HCT116 (cell line): ENCODE results near the gene CFB. TPM values are rescaled to one million over a fixed set of nuclear protein-coding genes. Genes with fewer than 3 reads are reported as not detected.

Experiments
- ATAC-seq: fragments of 200-7000 bp; cut with Tn5 transposase; 2 replicates; pipeline ENCODE4 v1.9.1; 2020; ENCODE audit warnings: mild to moderate bottlenecking, moderate library complexity
- BruUV-seq: library from RNA; stranded (reverse); fragments of 400-500 nt; replicated peaks from 2 replicates; lab custom pipeline; 2021; lab: Mats Ljungman, UMichigan
- CTCF ChIA-PET: fragments of 300-600 bp; sonication (Branson Sonifier 250); formaldehyde crosslinking; loops from one replicate; lab custom pipeline; 2021; ENCODE audit warnings: antibody characterized with exemption; lab: Charles Lee
- POLR2A ChIA-PET: fragments of 300-600, 350-600 bp; sonication (Branson Sonifier 250); formaldehyde crosslinking; loops from one replicate; lab custom pipeline; 2021; ENCODE audit warnings: antibody characterized with exemption; lab: Charles Lee
- RAD21 ChIA-PET, 2 experiments: fragments of 300-600 bp; sonication (Branson Sonifier 250); formaldehyde crosslinking; loops; one replicate each; lab custom pipeline; 2023; ENCODE audit warnings: low total read pairs in 2 of 2; ENCODE audit not compliant: uncharacterized antibody in 2 of 2, unreplicated experiment in 2 of 2, low non-redundant PET in 1 of 2; lab: Charles Lee
- DNase-seq: peaks from one replicate; pipeline ENCODE4 v3.0.0-alpha.2; 2010; ENCODE audit warnings: low read depth, low spot score
- H2AFZ ChIP-seq: fragments of 200-600 bp; shearing (Covaris generic), sonication (generic); 2 replicates; pipeline ENCODE4 v1.6.1; 2017; ENCODE audit warnings: low read depth, mixed run types, mixed read lengths, antibody characterized with exemption, low read length; ENCODE audit not compliant: poor library complexity, severe bottlenecking
- H3K27ac ChIP-seq: 2 replicates; pipeline ENCODE4 v1.5.1; 2012; ENCODE audit warnings: low read depth, low read length
- H3K27me3 ChIP-seq: fragments of 200-600 bp; sonication (generic); 2 replicates; pipeline ENCODE4 v1.6.1; 2016; ENCODE audit warnings: mixed run types, low read length, mixed read lengths; ENCODE audit not compliant: insufficient read depth
- H3K36me3 ChIP-seq, 2 experiments: fragments of 200-500 bp in 1 of 2; fragments of 200-600 bp in 1 of 2; sonication (Bioruptor generic) in 1 of 2; sonication (generic) in 1 of 2; 2 replicates each; pipeline versions ENCODE4 v1.5.1 to v1.6.1; 2014 to 2016; ENCODE audit warnings: low read length in 2 of 2, inconsistent platforms in 1 of 2, mixed read lengths in 1 of 2, mixed run types in 1 of 2; ENCODE audit not compliant: insufficient read depth in 2 of 2, control insufficient read depth in 1 of 2
- H3K4me1 ChIP-seq, 2 experiments: fragments of 200-600 bp in 1 of 2; sonication (generic) in 1 of 2; 2 replicates each; pipeline versions ENCODE4 v1.5.1 to v1.6.1; 2012 to 2017; ENCODE audit warnings: low read length in 2 of 2, inconsistent platforms in 1 of 2, mild to moderate bottlenecking in 1 of 2, mixed read lengths in 1 of 2, mixed run types in 1 of 2, moderate library complexity in 1 of 2; ENCODE audit not compliant: insufficient read depth in 2 of 2, control insufficient read depth in 1 of 2
- H3K4me2 ChIP-seq: fragments of 200-600 bp; sonication (generic); 2 replicates; pipeline ENCODE4 v1.6.1; 2017; ENCODE audit warnings: mixed run types, low read length, mixed read lengths
- H3K4me3 ChIP-seq, 2 experiments: fragments of 200-600 bp in 1 of 2; sonication (generic) in 1 of 2; replicated peaks in 1 of 2; 2 replicates each; pipeline ENCODE4 v1.5.1; 2011 to 2016; ENCODE audit warnings: low read length in 2 of 2, control low read depth in 1 of 2, low read depth in 1 of 2, mild to moderate bottlenecking in 1 of 2, mixed read lengths in 1 of 2, mixed run types in 1 of 2
- H3K79me2 ChIP-seq: fragments of 200-600 bp; sonication (generic); 2 replicates; pipeline ENCODE4 v1.6.1; 2017; ENCODE audit warnings: mild to moderate bottlenecking, mixed run types, low read length, moderate library complexity, mixed read lengths; ENCODE audit not compliant: insufficient read depth
- H3K9ac ChIP-seq: fragments of 200-600 bp; sonication (generic); 2 replicates; pipeline ENCODE4 v1.6.1; 2016; ENCODE audit warnings: low read length, mixed read lengths
- H3K9me2 ChIP-seq: fragments of 200-600 bp; sonication (generic), shearing (Covaris generic); 2 replicates; pipeline ENCODE4 v1.6.1; 2017; ENCODE audit warnings: mixed run types, mild to moderate bottlenecking, moderate library complexity; ENCODE audit not compliant: insufficient read depth
- H3K9me3 ChIP-seq, 2 experiments: fragments of 200-500 bp in 1 of 2; fragments of 200-600 bp in 1 of 2; sonication (Bioruptor generic) in 1 of 2; sonication (generic) in 1 of 2; 2 replicates each; pipeline ENCODE4 v1.6.1; 2014 to 2017; ENCODE audit warnings: low read length in 2 of 2, mixed read lengths in 2 of 2, inconsistent platforms in 1 of 2, low read depth in 1 of 2, mild to moderate bottlenecking in 1 of 2, mixed run types in 1 of 2, moderate library complexity in 1 of 2; ENCODE audit not compliant: control insufficient read depth in 1 of 2, insufficient read depth in 1 of 2
- H4K20me1 ChIP-seq: fragments of 200-600 bp; sonication (generic), shearing (Covaris generic); 2 replicates; pipeline ENCODE4 v1.6.1; 2017; ENCODE audit warnings: mixed run types, mild to moderate bottlenecking, moderate library complexity; ENCODE audit not compliant: insufficient read depth
- ATF3 ChIP-seq: IDR thresholded peaks from 2 replicates; pipeline ENCODE4 v1.6.1; 2012
- CBX3 ChIP-seq: IDR thresholded peaks from 2 replicates; pipeline ENCODE4 v1.6.1; 2012; ENCODE audit warnings: low read depth
- CTCF ChIP-seq, 3 experiments: fragments of 200-600 bp in 1 of 3; sonication (generic) in 1 of 3; IDR thresholded peaks in 2 of 3; conservative IDR thresholded peaks in 1 of 3; 2 replicates each; pipeline ENCODE4 v1.5.1; 2012 to 2017; ENCODE audit warnings: low read depth in 2 of 3, low read length in 2 of 3, antibody characterized with exemption in 1 of 3, borderline replicate concordance in 1 of 3, control low read depth in 1 of 3, mild to moderate bottlenecking in 1 of 3, mixed read lengths in 1 of 3, mixed run types in 1 of 3, moderate library complexity in 1 of 3; ENCODE audit not compliant: insufficient read depth in 1 of 3
- EZH2 ChIP-seq: fragments of 200-600 bp; sonication (generic); IDR thresholded peaks from 2 replicates; pipeline ENCODE4 v1.6.1; 2017; ENCODE audit warnings: antibody characterized with exemption, mixed run types
- MAX ChIP-seq: IDR thresholded peaks from 2 replicates; pipeline ENCODE4 v1.6.1; 2012
- POLR2A ChIP-seq: IDR thresholded peaks from 2 replicates; pipeline ENCODE4 v1.7.0; 2011; ENCODE audit warnings: borderline replicate concordance; ENCODE audit not compliant: insufficient read depth, insufficient read length; ENCODE audit errors: extremely low read depth
- intact Hi-C: fragments of 100-400 bp; cut with micrococcal nuclease; formaldehyde crosslinking; loops from 2 replicates; pipeline ENCODE4 v1.10.0; 2022
- total RNA-seq: library from RNA; stranded (reverse); gene quantifications from one replicate; pipeline ENCODE4 v1.2.1, GENCODE V29; 2021; ENCODE audit not compliant: unreplicated experiment

CFB gene
- total RNA-seq, 1 experiment from 2014 or later: 1.5 TPM

- CTCF ChIA-PET: no interaction called here
- intact Hi-C loops: loop anchor here (5.0 kb wide), 1 partner anchor 232 kb away; the partner anchor contains the start of genes CSNK2B and LY6G5B
These were observed 46.7 kb upstream of the CFB start for GRCh38 chr6:31899215-31899614.

More at GRCh38 chr6:31899215-31899614, 46.7 kb upstream of the CFB start:
- H3K27me3 ChIP-seq: no peaks in the 10 kb centered on the region
- no peaks in the 10 kb centered on the region for H3K9me3 ChIP-seq
- DNase-seq: no peak
- H3K27ac ChIP-seq: no peak overlapping the region
- H3K4me2 ChIP-seq: no peak overlapping the region
- no peak for TF ChIP-seq EZH2
- TF ChIP-seq ATF3: no peak
- no peak for TF ChIP-seq MAX
- no peak for TF ChIP-seq CTCF (IDR thresholded peaks at IDR 0.05 in 2 of 3, conservative IDR thresholded peaks at IDR 0.05 in 1 of 3; ENCODE audit: borderline replicate concordance in 1 of 3, insufficient read depth in 1 of 3, low read depth in 2 of 3, low read length in 2 of 3)
- no peak for TF ChIP-seq CBX3
- TF ChIP-seq POLR2A: no peak
- TF ChIP-seq, all 23 proteins: peak for 0
- Histone ChIP-seq H3K9ac (no peak overlapping the region), H3K9me2 (no peaks in the 10 kb centered on the region), H2AFZ (no peak overlapping the region), H3K79me2 (peaks cover 18% of the 10 kb centered on the region; the same call in 1 of the 2 replicates), H3K4me1 (peaks cover 12 to 34% of the 10 kb centered on the region in 2 experiments), H3K4me3 (no peak overlapping the region), H4K20me1 (no peaks in the 10 kb centered on the region), H3K36me3 (peaks cover 4 to 17% of the 10 kb centered on the region in 2 experiments)
- RAD21 ChIA-PET: no interaction called here
- POLR2A ChIA-PET: interaction anchor here (1.3 to 1.7 kb wide), 2 partner anchors 56 to 64 kb away, joined by 3 to 4 read pairs; no protein-coding TSS in a partner anchor
- BruUV-seq: no TSS peak
- ATAC-seq: no peak
